Measurements from ENCODE around the gene CBR1. TPM values are rescaled to one million over a fixed set of nuclear protein-coding genes. Genes with fewer than 3 reads are reported as not detected.

Gene CBR1
- total and polyA plus RNA-seq, 2 of the 8 experiments (the other 6 are each of a cell fraction or from before 2014, with no cell fraction given), result 1.8 to 207 TPM

DNA sequence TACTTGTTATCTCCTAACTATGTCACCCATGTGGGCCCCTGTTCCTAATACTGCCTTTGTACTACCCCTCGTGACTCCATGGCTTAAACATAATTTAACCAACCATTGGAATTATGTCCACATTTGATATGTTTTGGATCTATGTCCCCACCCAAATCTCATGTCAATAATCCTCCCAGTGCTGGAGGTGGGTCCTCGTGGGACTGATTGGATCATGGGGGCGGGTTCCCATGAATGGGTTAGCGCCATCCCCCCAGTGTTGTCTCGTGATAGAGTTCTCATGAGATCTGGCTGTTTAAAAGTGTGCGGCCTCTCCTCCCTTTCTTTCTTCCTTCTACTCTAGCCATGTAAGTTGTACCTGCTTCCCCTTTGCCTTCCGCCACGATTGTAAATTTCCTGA lies 9.8 kb downstream of the CBR1 start (continued):
- no peak for TF ChIP-seq SP4 (IDR thresholded peaks at IDR 0.05; ENCODE audit: low read length)
- TF ChIP-seq CEBPB (IDR thresholded peaks at IDR 0.05; ENCODE audit: low read depth, low read length), result no peak
- TF ChIP-seq YY1 (IDR thresholded peaks at IDR 0.05; ENCODE audit: low read depth, low read length), result no peak
- TF ChIP-seq ASH2L (IDR thresholded peaks at IDR 0.05; ENCODE audit: low read length), result no peak
- TF ChIP-seq RAD21 (IDR thresholded peaks at IDR 0.05 in 1 of 2, conservative IDR thresholded peaks at IDR 0.05 in 1 of 2; ENCODE audit: low read depth in 2 of 2, low read length in 2 of 2), result no peak
- no peak for TF ChIP-seq CTCF (IDR thresholded peaks at IDR 0.05; ENCODE audit: control extremely low read depth in 1 of 3, insufficient read depth in 1 of 3, low read depth in 1 of 3, low read length in 3 of 3)
- TF ChIP-seq TAF1 (IDR thresholded peaks at IDR 0.05; ENCODE audit: low read depth, low read length), result no peak
- TF ChIP-seq SRF (IDR thresholded peaks at IDR 0.05; ENCODE audit: low read depth, low read length), result no peak

All from H1 (cell line).